HG03442 (cell line): Measurements from ENCODE around the gene PNMA6E.

Source experiments
- ATAC-seq: cut with Tn5 transposase; IDR thresholded peaks from one replicate; pipeline ENCODE4 v1.9.1; 2021; ENCODE audit warnings: mild to moderate bottlenecking, moderate library complexity; ENCODE audit not compliant: unreplicated experiment

PNMA6E gene

GRCh38 chrX:153401133-153401764 lies at the start of gene PNMA6E:
Gene PNMA6E, minus strand, starts transcription at chrX:153401350. Its CDS starts 2,501 bp downstream, at chrX:153398849.
- no peak for ATAC-seq

GRCh38 chrX:153450949-153451277 lies 49.8 kb upstream of the PNMA6E start:
- ATAC-seq: no peak

GRCh38 chrX:153450114-153450948 lies 49.2 kb upstream of the PNMA6E start:
- ATAC-seq: no peak

- ATAC-seq: no peak
Measured at GRCh38 chrX:153449368-153450113, 48.4 kb upstream of the PNMA6E start.

- no peak for ATAC-seq
Measured at GRCh38 chrX:153448556-153449367, 47.6 kb upstream of the PNMA6E start.

GRCh38 chrX:153447581-153447960 lies 46.4 kb upstream of the PNMA6E start:
- no peak for ATAC-seq

- ATAC-seq: no peak
Measured at GRCh38 chrX:153446950-153447580, 45.9 kb upstream of the PNMA6E start.

- no peak for ATAC-seq
Measured at GRCh38 chrX:153446636-153446936, 45.4 kb upstream of the PNMA6E start.

- ATAC-seq: no peak
Measured at GRCh38 chrX:153445856-153446635, 44.9 kb upstream of the PNMA6E start, which contains the start of gene TREX2. Gene TREX2, minus strand, starts transcription at chrX:153446056. Its CDS starts 626 bp downstream, at chrX:153445430.

GRCh38 chrX:153445106-153445855 lies 44.1 kb upstream of the PNMA6E start:
- no peak for ATAC-seq

GRCh38 chrX:153444333-153445011 lies 43.3 kb upstream of the PNMA6E start:
- ATAC-seq: no peak

- no peak for ATAC-seq
Measured at GRCh38 chrX:153443476-153444332, 42.6 kb upstream of the PNMA6E start.

GRCh38 chrX:153442463-153442862 lies 41.3 kb upstream of the PNMA6E start:
- no peak for ATAC-seq

- ATAC-seq: no peak
Measured at GRCh38 chrX:153441981-153442380, 40.8 kb upstream of the PNMA6E start.

- ATAC-seq: no peak
Measured at GRCh38 chrX:153441296-153441695, 40.1 kb upstream of the PNMA6E start.

- ATAC-seq: no peak
Measured at GRCh38 chrX:153440556-153441135, 39.5 kb upstream of the PNMA6E start.

GRCh38 chrX:153439977-153440376 lies 38.8 kb upstream of the PNMA6E start:
- no peak for ATAC-seq
